Measurements from ENCODE around the gene C6orf120. TPM values are rescaled to one million over a fixed set of nuclear protein-coding genes. Genes with fewer than 3 reads are reported as not detected.

Gene C6orf120
- total and polyA plus RNA-seq, 4 donors, result 4.3 to 23.9 (median 21.9) TPM

DNA sequence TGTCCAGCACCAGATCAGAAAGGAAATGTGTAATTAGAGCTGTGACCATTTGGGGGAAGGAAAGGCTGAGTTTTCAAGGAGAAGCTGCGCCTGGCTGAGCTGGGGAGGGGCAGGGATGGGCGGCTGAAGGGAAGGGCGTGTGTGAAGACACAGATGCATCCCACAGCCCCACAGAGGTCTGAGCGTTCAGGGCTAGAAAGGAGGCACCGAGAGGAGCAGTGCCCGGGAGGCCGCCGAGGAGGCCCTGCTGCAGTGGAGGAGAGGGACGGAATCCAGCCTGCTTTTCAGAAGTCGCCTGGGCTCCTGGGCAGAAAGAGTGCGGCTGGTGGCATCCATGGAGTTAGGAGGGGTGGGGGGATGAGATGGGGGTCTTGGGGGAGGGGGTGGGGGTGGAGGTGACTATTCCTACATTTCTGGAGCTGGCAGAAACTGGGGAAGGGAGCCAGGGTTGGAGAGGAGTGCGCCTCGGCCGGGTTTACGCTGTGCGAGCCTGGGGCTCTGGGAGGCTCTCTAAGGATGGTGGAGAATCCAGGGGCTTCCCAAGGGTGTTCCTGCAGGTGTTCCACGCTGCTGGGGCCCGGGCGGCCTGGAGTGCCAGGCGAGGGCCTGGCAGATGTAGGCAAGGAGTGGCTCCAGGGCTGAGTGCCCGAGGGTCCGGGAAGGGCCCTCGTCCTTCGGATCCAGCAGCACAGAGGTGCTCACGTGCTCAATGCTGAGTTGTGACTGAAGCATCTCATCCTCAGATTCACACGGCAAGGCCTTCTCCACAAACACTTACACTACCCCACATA lies 41.9 kb upstream of the C6orf120 start:
- TF ChIP-seq, protein P1, sequence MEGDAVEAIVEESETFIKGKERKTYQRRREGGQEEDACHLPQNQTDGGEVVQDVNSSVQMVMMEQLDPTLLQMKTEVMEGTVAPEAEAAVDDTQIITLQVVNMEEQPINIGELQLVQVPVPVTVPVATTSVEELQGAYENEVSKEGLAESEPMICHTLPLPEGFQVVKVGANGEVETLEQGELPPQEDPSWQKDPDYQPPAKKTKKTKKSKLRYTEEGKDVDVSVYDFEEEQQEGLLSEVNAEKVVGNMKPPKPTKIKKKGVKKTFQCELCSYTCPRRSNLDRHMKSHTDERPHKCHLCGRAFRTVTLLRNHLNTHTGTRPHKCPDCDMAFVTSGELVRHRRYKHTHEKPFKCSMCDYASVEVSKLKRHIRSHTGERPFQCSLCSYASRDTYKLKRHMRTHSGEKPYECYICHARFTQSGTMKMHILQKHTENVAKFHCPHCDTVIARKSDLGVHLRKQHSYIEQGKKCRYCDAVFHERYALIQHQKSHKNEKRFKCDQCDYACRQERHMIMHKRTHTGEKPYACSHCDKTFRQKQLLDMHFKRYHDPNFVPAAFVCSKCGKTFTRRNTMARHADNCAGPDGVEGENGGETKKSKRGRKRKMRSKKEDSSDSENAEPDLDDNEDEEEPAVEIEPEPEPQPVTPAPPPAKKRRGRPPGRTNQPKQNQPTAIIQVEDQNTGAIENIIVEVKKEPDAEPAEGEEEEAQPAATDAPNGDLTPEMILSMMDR (IDR thresholded peaks at IDR 0.05; ENCODE audit: control extremely low read depth, extremely low read depth), result no peak
- no peak overlapping the region for H3K9ac ChIP-seq (ENCODE audit: insufficient read depth in 1 of 2, low read length in 2 of 2)
- no peaks in the 10 kb centered on the region for H3K9me3 ChIP-seq (ENCODE audit: control insufficient read depth in 4 of 4, insufficient read depth in 3 of 4, low read length in 3 of 4)
- H3K36me3 ChIP-seq (ENCODE audit: control insufficient read depth in 4 of 4, insufficient read depth in 4 of 4, low read length in 4 of 4), result peaks cover 3 to 31% (median 20%) of the 10 kb centered on the region in 4 donors
- DNase-seq, result no peak
- ATAC-seq (ENCODE audit: insufficient read depth, low FRiP score), result no peak
- peaks cover 0 to 4% (median 0%) of the 10 kb centered on the region in 5 donors for H3K4me1 ChIP-seq (ENCODE audit: control insufficient read depth in 5 of 5, insufficient read depth in 5 of 5, low read length in 5 of 5)
- no peak overlapping the region for H3K27ac ChIP-seq (ENCODE audit: low read depth in 1 of 2, low read length in 1 of 2)
- no peaks in the 10 kb centered on the region for H3K27me3 ChIP-seq (ENCODE audit: control insufficient read depth in 3 of 3, insufficient read depth in 3 of 3, low read length in 2 of 3)
- no peak overlapping the region for H3K4me3 ChIP-seq
- 96 to 97% methylated on average over 25 to 26 of the region's 26 CpGs for WGBS, 2 donors

DNA sequence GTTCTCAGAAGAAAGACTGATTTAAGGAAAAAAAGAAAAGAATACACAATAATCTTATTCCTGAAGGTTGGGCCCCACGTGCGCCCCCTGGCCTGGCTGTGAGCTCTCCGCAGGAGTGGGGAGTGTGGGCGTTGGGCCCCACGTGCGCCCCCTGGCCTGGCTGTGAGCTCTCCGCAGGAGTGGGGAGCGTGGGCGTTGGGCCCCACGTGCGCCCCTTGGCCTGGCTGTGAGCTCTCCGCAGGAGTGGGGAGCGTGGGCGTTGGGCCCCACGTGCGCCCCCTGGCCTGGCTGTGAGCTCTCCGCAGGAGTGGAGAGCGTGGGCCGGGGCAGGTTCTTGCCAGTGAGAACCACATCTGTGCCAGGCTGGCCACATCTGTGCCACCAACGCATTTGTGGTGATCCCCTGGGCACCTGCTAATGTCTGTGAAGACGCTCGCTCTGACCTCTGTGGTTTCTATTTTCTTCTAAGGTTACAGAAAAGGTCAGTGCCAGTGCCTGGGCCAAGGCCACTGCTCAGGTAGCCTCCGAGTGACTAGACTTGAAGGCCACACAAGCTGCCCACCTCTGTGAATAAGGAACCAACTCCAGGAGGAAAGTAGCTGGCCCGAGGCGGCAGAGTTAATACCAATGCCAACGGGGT lies 41.1 kb upstream of the C6orf120 start:
- TF ChIP-seq, protein P1 (IDR thresholded peaks at IDR 0.05; ENCODE audit: control extremely low read depth, extremely low read depth), result no peak
- Histone ChIP-seq H3K9ac (ENCODE audit: insufficient read depth in 1 of 2, low read length in 2 of 2) (no peak overlapping the region), H3K27ac (ENCODE audit: low read depth in 1 of 2, low read length in 1 of 2) (no peak overlapping the region), H3K9me3 (ENCODE audit: control insufficient read depth in 4 of 4, insufficient read depth in 3 of 4, low read length in 3 of 4) (no peaks in the 10 kb centered on the region), H3K4me3 (no peak overlapping the region), H3K36me3 (ENCODE audit: control insufficient read depth in 4 of 4, insufficient read depth in 4 of 4, low read length in 4 of 4) (peaks cover 3 to 31% (median 20%) of the 10 kb centered on the region in 4 donors), H3K4me1 (ENCODE audit: control insufficient read depth in 5 of 5, insufficient read depth in 5 of 5, low read length in 5 of 5) (no peaks in the 10 kb centered on the region), H3K27me3 (ENCODE audit: control insufficient read depth in 3 of 3, insufficient read depth in 3 of 3, low read length in 2 of 3) (no peaks in the 10 kb centered on the region)
- 90 to 95% methylated on average over 26 of the region's 26 CpGs for WGBS, 2 donors
- DNase-seq (no peak), ATAC-seq (ENCODE audit: insufficient read depth, low FRiP score) (no peak)

DNA sequence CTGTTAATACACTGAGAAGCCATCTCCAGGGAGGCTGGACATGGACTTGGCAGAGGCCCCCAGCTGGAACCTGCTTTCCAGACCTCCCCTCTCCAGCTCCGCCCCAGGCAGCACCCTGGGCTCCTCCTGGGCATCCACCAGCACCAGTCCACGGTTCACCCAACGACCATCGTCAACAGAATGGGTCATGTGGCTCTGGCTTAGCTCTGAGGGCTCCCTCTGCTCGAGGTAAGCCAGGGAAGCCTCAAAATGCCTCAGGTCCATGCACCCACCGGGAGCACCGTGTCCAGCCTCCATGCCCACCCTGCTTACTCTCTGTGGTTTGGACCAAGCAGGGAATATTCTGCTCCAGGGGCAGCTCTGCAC lies 40.6 kb upstream of the C6orf120 start:
- no peak overlapping the region for H3K9ac ChIP-seq (ENCODE audit: insufficient read depth in 1 of 2, low read length in 2 of 2)
- H3K9me3 ChIP-seq (ENCODE audit: control insufficient read depth in 4 of 4, insufficient read depth in 3 of 4, low read length in 3 of 4), result no peaks in the 10 kb centered on the region
- H3K27me3 ChIP-seq (ENCODE audit: control insufficient read depth in 3 of 3, insufficient read depth in 3 of 3, low read length in 2 of 3), result no peaks in the 10 kb centered on the region
- no peak for DNase-seq
- no peak overlapping the region for H3K27ac ChIP-seq (ENCODE audit: low read depth in 1 of 2, low read length in 1 of 2)
- no peak for ATAC-seq (ENCODE audit: insufficient read depth, low FRiP score)
- no peak overlapping the region for H3K4me3 ChIP-seq
- no peaks in the 10 kb centered on the region for H3K4me1 ChIP-seq (ENCODE audit: control insufficient read depth in 5 of 5, insufficient read depth in 5 of 5, low read length in 5 of 5)
- WGBS, 2 donors, result 94 to 95% methylated on average over 7 of the region's 7 CpGs
- TF ChIP-seq, protein P1 (IDR thresholded peaks at IDR 0.05; ENCODE audit: control extremely low read depth, extremely low read depth), result no peak
- H3K36me3 ChIP-seq (ENCODE audit: control insufficient read depth in 4 of 4, insufficient read depth in 4 of 4, low read length in 4 of 4), result peaks cover 3 to 29% (median 20%) of the 10 kb centered on the region in 4 donors
